Measurements from ENCODE around the gene PGM5.

DNA sequence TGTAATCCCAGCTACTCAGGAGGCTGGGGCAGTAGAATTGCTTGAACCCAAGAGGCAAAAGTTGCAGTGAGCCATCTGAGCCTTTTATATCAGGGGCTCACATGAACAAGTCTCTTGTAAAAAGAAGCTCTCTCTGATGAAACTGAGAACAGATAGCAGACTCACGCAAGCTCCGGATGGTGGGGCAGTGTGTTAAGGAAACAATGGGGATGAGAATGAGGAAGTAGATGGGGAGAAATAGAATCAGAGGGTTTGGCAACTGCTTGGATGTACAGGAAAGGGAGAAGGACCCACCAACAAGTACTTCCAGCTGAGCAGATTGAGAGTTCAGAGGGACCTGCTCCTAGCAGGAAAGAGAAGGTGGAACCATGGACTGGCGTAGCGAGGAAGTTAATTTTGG lies 165.7 kb downstream of the PGM5 start:
- TF ChIP-seq, protein P1, sequence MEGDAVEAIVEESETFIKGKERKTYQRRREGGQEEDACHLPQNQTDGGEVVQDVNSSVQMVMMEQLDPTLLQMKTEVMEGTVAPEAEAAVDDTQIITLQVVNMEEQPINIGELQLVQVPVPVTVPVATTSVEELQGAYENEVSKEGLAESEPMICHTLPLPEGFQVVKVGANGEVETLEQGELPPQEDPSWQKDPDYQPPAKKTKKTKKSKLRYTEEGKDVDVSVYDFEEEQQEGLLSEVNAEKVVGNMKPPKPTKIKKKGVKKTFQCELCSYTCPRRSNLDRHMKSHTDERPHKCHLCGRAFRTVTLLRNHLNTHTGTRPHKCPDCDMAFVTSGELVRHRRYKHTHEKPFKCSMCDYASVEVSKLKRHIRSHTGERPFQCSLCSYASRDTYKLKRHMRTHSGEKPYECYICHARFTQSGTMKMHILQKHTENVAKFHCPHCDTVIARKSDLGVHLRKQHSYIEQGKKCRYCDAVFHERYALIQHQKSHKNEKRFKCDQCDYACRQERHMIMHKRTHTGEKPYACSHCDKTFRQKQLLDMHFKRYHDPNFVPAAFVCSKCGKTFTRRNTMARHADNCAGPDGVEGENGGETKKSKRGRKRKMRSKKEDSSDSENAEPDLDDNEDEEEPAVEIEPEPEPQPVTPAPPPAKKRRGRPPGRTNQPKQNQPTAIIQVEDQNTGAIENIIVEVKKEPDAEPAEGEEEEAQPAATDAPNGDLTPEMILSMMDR (conservative IDR thresholded peaks at IDR 0.05; ENCODE audit: low read length) = no peak
- TF ChIP-seq EZH2phosphoT487 (IDR thresholded peaks at IDR 0.05; ENCODE audit: borderline replicate concordance, low read depth, low read length) = no peak
